HFFc6 (cell line): ENCODE measurements around the gene POLR3K. TPM values are rescaled to one million over a fixed set of nuclear protein-coding genes. Genes with fewer than 3 reads are reported as not detected.
"Not testable (repeated sequence)": the region's sequence is repeated elsewhere in the genome, so short reads cannot be mapped to it uniquely, and the experiment has no call there.

Source experiments
- DNase-seq: peaks from one replicate; pipeline ENCODE4 v3.0.0-alpha.2; 2018
- H3K27ac Mint-ChIP-seq: 2 replicates; pipeline ENCODE4 v1.8.0; 2020; ENCODE audit warnings: mild to moderate bottlenecking, mixed read lengths
- H3K27me3 Mint-ChIP-seq: 2 replicates; pipeline ENCODE4 v1.8.0; 2021; ENCODE audit warnings: mild to moderate bottlenecking, moderate library complexity, mixed read lengths; ENCODE audit not compliant: insufficient read depth
- H3K36me3 Mint-ChIP-seq: 2 replicates; pipeline ENCODE4 v1.8.0; 2021; ENCODE audit warnings: low read depth, mixed read lengths
- H3K4me1 Mint-ChIP-seq: 2 replicates; pipeline ENCODE4 v1.8.0; 2020; ENCODE audit warnings: low read depth, mixed read lengths
- H3K4me3 Mint-ChIP-seq: 2 replicates; pipeline ENCODE4 v1.8.0; 2020; ENCODE audit warnings: mild to moderate bottlenecking, moderate library complexity, mixed read lengths
- H3K9me3 Mint-ChIP-seq: 2 replicates; pipeline ENCODE4 v1.8.0; 2020; ENCODE audit warnings: mild to moderate bottlenecking, mixed read lengths
- CTCF ChIP-seq: fragments of 200-600 bp; sonication (generic); IDR thresholded peaks from 2 replicates; pipeline ENCODE4 v1.5.0; 2021; ENCODE audit warnings: antibody characterized with exemption, mild to moderate bottlenecking
- total RNA-seq, 6 experiments: library from RNA; stranded (reverse); fragmentation: NEBNext Ultra II Directional; extraction: Animal tissue kit (Norgen Biotek cat#: 25700); gene quantifications; 2 replicates in 1 of 6; 3 replicates in 5 of 6; pipeline ENCODE4 v1.2.3, GENCODE V29; 2021

Gene POLR3K
- total RNA-seq, 6 experiments from 2014 or later: 18.9 to 24.7 (median 19.8) TPM

- Mint-ChIP-seq H3K4me1 (no peaks in the 10 kb centered on the region), H3K9me3 (no peaks in the 10 kb centered on the region), H3K27me3 (no peaks in the 10 kb centered on the region), H3K4me3 (no peak overlapping the region), H3K36me3 (no peaks in the 10 kb centered on the region), H3K27ac (no peak overlapping the region)
- no peak for TF ChIP-seq CTCF
- DNase-seq: no peak
Observed at GRCh38 chr16:36336-36984, 16.9 kb downstream of the POLR3K start.

DNA sequence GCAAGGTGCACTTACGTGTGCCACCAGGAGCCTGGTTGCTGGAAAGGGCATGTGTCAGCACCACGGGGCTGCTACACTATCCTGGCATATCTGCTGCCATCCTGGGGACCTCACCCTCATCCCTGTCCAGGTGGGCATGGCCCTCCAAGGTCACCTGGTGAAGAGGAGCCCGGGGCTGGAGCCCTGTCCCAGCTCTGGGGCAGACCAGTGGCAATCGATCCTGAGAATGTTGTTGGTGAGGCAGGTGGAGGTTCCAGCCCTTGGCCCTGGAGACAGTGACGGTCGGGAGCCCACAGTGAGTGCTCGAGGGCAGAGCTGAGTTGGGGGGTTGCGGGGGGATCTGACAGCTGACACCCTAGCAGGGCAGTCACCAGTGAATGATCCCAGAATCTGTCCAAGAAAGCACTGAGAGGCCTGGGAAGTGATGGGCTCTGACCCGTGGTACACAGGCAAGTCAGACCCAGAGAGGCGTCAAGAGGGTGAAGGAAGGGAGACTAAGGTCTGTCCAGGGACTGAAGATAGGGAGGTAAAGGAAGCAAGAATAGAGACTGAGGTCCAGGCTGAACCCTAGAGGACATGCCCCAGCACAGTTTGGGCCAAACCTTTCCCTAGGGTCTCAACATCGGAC, 17.6 kb downstream of the POLR3K start:
- no peak for TF ChIP-seq CTCF
- Mint-ChIP-seq H3K27me3 (no peaks in the 10 kb centered on the region), H3K4me3 (no peak overlapping the region), H3K36me3 (no peaks in the 10 kb centered on the region), H3K27ac (no peak overlapping the region), H3K9me3 (no peaks in the 10 kb centered on the region), H3K4me1 (no peaks in the 10 kb centered on the region)
- no peak for DNase-seq

GRCh38 chr16:35011-35677, 18.3 kb downstream of the POLR3K start:
- no peaks in the 10 kb centered on the region for H3K27me3 Mint-ChIP-seq
- TF ChIP-seq CTCF: no peak
- DNase-seq: no peak
- H3K27ac Mint-ChIP-seq: no peak overlapping the region
- H3K4me1 Mint-ChIP-seq: no peaks in the 10 kb centered on the region
- H3K4me3 Mint-ChIP-seq: no peak overlapping the region
- H3K36me3 Mint-ChIP-seq: no peaks in the 10 kb centered on the region
- H3K9me3 Mint-ChIP-seq: no peaks in the 10 kb centered on the region

DNA sequence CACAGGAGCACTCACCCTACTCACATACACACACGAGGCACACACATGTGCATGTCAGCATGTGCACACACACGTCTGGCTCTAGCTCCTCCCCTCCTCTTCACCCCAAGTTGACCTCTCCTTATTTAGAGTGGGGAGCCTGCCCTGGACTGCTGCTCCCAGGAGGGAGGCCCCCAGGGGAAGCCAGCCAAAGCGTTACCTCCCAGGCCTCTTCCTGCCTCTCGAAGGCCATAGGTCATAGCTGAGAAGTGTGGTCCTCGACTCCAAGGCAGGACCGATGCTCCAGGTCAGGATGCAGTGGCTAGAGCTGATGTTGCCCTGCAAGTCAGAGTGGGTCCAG, 18.8 kb downstream of the POLR3K start:
- no peak for TF ChIP-seq CTCF
- no peaks in the 10 kb centered on the region for H3K36me3 Mint-ChIP-seq
- no peaks in the 10 kb centered on the region for H3K27me3 Mint-ChIP-seq
- DNase-seq: no peak
- H3K4me3 Mint-ChIP-seq: no peak overlapping the region
- H3K9me3 Mint-ChIP-seq: no peaks in the 10 kb centered on the region
- H3K4me1 Mint-ChIP-seq: no peaks in the 10 kb centered on the region
- H3K27ac Mint-ChIP-seq: no peak overlapping the region

DNA sequence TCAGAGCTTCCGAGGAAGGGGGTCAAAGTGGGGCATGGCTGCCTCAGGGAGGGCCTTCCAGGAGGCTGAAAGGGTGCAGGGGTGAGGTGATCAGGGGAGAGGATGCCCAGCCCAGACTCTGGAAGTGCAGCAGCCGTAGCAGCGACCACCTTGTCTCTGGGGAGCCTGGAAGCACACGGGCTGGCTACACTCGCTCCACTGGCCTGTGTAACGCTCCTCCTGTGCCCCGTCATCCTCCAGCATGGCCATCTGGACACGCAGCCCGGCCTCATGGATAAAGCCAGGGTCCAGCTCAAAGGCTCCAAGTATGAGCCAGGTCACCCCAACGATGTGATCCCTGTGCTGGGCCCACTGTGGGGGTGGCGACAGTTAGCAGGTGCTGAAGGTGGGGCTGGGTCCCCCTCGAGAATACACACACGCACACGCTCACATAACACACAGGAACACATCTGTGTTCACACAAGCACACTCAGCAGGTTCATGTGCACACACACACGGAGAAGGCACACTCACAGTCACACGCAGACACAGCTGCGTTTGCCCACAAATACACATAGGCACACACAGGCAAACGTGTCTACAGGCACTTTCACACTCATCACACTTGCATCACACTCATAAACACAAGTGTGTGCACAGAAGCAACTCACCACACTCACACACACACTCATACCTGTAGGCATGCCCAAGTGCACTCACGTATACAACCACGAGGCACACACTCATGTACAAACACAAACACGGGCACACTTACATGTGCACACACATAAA, 19.3 kb downstream of the POLR3K start:
- Mint-ChIP-seq H3K9me3 (no peaks in the 10 kb centered on the region), H3K27ac (no peak overlapping the region), H3K36me3 (no peaks in the 10 kb centered on the region), H3K4me1 (no peaks in the 10 kb centered on the region), H3K27me3 (no peaks in the 10 kb centered on the region), H3K4me3 (no peak overlapping the region)
- no peak for TF ChIP-seq CTCF
- no peak for DNase-seq

DNA sequence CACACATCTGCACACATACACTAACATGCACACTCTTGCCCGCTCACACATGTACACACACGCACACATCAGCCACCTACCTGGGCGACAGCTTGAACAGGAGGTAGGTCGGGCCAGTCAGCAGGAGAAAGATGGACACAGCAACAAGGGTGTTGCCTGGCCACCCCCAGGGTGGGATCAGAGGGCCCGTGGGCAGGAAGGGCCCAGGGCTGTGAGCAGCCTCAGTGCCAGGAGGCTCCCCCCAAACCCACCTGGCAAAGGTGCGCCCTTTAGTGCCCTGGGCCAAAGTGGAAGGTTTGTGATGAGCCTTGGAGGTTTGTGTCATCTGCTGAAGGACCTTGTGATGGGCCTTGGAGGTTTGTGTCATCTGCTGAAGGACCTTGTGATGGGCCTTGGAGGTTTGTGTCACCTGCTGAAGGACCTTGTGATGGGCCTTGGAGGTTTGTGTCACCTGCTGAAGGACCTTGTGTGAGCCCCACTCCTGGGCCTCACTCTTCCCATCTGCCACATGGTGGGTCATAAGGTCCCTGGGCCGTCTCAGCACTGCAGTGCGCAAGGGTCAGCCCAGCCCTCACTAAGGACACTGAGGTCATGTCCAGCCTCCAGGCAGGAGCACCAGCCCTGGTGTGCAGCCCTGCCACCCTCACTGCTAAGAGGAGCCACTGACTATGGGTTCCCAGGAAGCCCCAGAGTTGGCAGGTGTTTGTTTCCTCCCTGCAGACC, 20.1 kb downstream of the POLR3K start:
- not testable (repeated sequence) for DNase-seq, H3K36me3 Mint-ChIP-seq

DNA sequence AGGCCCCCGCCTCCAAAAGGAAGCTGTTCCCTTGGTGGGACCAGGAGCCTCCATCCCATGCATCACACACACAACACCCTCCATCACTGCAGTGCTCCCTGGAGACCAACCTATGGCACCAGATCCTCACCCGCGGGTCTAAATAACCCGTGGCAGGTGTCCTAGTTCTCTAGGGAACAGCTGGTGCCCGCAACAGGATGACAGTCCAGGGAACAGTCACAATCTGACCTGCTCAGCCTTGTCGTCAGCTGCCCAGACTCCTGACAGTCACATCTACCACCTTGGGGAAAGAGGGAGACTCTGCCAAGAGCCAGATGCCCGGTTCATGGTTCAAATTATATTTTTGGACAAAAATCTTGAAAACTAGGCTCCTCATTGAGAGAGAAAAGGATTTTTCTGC, 22.8 kb downstream of the POLR3K start:
- not testable (repeated sequence) for H3K36me3 Mint-ChIP-seq, H3K27me3 Mint-ChIP-seq, H3K4me1 Mint-ChIP-seq, DNase-seq, H3K9me3 Mint-ChIP-seq, H3K27ac Mint-ChIP-seq, H3K4me3 Mint-ChIP-seq

More for the DNA sequence above, 20.1 kb downstream of the POLR3K start:
- not testable (repeated sequence) for H3K4me3 Mint-ChIP-seq, H3K27me3 Mint-ChIP-seq, H3K9me3 Mint-ChIP-seq, H3K27ac Mint-ChIP-seq, H3K4me1 Mint-ChIP-seq

DNA sequence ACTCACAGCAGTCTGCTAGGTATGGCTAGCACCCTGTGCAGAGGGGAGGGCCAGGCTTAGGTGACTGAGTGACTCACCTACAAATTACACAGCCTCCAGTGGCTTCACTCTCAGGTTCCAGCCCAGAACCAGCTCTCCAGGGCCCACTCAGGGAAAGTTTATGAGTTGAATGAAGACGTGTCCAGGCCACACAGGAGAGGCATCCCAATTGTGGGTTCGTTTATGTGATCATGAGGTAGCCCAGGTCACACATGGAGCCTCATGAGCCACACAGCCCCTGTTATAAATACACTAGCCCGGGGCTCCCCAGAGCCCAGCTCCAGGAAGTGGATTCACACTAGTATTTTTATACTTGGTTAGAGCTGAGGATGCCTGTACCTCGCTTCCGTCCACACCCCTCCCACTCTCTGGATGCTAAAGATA, 27.5 kb downstream of the POLR3K start:
- not testable (repeated sequence) for H3K27me3 Mint-ChIP-seq, DNase-seq, H3K9me3 Mint-ChIP-seq, H3K4me3 Mint-ChIP-seq, H3K36me3 Mint-ChIP-seq, H3K27ac Mint-ChIP-seq, H3K4me1 Mint-ChIP-seq
